Midbrain (tissue), 1 donor: ENCODE data around the gene GLRX3.
A peak's percentile ranks its signal among the peaks of the same experiment; 100 is the strongest.
"Not testable (repeated sequence)": the region's sequence is repeated elsewhere in the genome, so short reads cannot be mapped to it uniquely, and the experiment has no call there.

ENCODE experiments used
- DNase-seq: peaks from one replicate; lab custom pipeline; 2025; lab: John Stamatoyannopoulos, UW

GLRX3 gene

DNA sequence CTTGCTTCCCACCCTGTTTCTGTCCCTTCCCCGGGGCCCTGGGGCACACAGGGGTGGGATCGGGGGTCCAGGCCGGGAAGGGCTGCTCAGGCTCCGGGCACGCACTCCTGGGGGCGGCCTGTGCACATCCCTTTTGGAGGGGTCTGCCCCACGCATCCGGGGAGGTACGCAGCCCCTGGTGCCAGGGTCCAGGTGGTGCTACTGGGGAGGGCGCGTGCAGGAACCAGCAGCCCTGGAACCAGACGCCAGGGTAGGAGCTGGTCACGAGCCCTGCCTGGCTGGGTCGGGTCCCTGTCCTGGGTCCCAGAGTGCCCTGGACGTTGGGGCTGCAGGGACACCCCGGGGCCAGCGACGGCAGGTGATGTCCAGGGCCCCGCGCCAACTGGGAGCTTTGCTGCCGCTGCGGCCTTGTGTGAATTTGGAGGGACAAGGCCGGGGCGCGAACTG is 53.4 kb downstream of the GLRX3 start:
- no peak for DNase-seq

DNA sequence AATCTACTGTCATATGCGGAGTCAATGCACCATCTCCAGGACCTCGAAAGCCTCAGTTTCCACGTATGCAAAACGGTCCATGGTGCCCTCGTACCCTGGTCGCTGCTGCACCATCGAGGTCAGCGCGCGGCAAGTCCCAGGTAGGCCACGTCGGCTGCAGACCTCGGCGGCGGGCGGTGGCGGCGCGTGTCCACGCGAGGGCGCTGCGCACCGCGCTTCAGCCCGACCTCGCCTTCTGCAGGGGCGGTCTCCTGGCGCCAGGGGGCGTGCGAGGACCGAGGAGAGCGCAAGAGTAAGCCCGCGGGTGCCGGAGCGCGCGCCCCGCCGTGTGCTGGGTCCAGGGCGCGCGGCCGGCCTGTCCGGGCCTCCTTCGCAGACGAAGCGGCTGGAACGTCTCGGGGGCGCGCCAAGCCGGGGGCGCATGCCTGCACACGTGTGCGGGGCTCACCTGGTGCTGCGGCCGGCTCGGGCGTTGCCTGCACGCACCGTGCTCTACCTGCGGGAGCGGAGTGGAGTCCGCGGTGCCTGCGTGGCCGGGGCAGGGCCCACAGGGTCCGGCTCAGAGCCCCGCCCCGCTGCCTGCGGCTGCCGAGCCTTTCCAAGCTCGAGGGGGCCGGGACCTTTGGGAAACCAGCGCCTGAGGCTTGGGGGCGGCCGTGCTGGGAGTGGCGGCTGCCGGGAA is 54.0 kb downstream of the GLRX3 start:
- peak; percentile 88 for DNase-seq

DNA sequence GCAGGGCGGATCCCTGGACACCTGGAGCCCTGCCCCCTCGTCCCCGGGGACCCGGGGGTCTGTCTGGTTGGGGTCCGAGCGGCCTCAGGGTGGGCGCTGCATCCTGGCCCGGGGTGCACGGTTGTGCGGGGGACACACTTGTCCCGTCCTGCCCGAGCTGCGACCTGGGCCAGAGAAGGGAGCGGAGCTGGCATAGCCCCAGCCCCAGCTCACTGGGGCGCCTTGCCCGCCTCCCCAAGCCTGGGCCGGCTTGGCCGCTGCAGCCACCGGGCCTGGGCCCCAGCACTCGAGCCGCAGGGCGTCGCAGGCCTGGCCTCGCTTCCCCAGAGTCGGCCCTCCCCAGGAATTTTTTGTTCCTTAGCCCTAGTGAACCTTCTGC is 54.5 kb downstream of the GLRX3 start:
- DNase-seq = no peak

DNA sequence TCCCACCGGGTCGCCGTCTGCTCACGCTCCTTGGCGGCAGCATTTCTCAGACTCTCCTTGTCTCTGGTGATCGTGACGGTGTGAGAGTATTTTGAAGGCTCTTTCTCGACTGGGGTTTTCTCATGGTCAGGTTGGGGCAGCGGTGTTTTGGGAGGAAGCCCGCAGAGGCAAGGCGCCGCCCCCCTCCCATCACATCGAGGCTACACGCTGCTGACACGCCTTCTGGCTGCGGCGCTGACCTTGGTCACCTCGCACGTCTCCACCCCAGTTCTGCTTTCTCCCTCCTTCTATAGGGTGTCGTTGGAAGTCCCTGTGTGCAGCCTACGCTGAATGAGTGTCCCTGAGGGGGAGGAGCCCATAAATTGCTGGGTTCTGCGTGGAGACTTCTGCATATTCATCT is 55.2 kb downstream of the GLRX3 start:
- DNase-seq = no peak

DNA sequence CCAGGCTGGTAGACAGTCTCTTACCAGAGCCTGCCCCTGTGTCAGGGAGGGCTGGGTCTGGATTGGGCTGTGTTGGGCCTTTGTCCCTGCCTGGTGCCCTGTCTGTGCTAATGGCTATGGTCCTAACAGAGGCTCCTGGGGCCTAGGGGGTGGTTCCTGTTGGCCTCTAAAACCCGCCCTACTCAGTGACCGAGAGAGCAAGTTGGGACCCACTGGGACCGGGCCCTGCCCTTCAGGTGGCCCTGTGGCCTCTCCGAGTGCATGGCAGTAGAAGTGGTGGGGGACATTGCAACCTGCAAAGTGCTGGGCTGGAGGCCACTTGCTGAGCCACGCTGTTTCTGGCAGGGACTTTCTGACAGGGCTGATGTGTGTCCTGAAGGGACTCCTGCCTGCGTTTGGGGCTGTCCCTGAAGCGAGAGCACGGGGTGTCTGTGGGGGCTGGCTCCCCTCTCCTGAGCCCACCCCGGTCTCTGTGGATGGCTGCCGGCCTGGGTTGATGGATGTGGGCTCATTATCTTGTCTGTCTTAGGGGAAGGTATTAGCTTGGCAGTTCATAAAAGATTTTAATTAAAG is 56.2 kb downstream of the GLRX3 start:
- no peak for DNase-seq

DNA sequence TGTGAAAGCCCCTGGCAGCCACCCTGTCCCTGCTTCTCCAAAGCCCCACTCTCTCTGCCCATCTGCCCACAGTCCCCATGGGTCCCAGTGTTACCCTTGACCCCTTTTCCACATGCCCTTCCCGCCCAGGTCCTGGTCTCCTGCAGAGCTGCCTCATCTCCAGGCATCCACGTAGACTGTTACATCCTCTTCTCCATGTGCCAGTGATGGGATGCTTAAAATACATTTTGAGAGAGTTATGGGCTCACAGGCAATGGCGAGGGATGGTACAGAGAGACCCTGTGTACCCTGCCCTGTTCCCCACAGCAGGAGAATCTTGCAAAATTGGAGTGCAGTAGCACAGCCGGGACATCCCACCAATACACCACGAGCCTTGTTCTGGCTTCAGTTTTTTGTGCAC is 56.8 kb downstream of the GLRX3 start:
- no peak for DNase-seq

DNA sequence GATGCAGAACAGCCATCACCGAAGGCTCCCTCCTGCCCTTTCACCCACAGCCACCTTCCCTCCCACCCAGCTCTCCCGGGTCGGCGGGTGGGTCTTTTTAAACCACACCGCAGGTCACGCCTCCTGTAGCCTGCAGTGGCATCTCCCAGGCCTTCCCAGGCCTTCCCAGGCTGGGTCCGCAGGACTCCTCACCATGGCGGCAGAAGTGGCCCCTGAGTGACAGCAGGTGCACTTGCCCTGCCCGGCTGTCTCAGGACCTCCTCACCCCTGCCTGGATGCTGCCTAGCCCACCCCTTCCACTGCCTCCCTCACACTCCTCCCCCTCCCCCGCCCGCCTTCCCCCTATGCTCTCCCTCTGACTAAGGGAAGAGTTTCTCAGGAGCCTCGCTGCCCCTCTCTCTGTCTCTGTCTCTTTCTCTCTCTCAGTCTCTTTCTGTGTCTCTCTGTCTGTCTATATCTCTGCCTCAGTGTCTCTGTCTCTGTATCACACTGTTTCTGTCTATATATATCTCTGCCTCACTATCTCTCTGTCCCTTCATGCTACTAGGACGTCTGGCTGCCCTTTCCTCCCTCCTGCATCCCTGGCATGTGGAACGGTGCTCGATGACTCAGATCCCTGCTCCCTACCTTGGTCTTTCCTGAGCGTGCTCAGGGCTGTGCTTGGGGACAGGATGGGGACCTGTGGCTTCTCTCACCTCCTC is 57.5 kb downstream of the GLRX3 start:
- DNase-seq = no peak

DNA sequence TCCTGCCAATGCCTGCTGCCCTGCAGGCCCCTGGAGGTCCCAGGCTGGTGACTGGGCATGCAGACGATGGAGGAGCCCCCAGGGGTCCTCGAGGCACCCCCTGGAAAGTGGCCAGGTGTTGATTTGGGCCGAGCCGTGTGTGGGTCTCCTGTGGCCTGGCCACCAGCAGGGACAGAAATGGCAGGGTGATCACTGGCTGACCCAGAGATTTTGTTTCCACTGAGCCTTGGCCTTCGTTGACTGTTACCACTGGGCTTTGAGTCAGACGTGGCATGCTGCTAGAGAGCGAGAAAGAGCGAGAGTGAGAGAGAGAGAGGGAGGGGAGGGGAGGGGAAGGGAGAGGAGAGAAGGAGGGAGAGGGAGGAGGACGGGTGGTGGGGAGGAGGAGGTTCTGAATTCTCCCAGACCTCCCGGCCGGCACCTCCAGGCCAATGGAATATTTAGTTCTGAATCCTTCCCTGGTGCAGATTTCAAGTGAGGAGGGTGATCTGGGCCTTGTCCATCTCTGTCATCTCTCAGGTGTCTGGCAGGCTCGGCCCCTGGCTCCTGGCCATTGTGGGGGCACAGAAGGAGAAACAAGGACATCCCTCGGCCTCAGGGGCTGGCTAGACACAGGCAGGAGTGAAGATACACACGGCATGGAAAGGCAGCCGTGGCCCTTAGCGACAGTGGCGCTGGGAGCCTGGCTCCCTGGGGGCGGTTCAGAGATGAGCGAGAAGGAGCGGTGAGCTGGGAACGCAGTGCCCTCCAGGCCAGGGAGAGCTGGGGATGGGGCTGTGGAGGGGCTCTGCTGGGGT is 58.2 kb downstream of the GLRX3 start:
- no peak for DNase-seq

DNA sequence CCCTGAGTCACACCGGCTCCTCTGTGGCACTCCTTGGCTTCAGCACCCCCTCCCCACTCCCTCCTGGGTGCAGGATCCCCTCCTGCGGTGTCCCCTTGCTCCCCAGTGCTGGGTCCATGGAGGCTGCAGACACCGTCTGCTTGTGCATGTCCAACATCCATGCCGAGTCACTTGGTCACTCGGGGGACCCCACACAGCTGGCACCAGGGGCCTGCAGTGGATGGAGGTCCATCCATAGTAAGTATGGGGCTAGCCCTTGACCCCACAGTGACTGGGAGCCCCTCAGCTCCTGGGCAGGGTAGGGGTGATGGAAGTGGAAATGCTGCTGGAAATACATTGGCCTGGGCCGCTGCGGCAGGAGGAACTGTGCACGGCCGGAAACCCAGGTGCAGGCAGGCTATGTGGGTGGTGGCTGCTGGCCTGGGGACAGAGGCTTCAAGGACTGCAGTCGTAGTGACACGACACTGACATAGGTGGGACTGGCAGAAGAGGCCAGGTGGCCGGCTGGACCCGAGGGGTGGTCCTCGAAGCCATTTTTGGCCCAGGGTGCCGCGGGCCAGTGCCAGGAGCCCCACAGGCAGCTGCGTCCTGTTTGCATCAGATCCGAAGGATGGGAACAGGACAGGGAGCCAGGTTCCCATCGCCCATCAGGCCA is 58.9 kb downstream of the GLRX3 start:
- no peak for DNase-seq

DNA sequence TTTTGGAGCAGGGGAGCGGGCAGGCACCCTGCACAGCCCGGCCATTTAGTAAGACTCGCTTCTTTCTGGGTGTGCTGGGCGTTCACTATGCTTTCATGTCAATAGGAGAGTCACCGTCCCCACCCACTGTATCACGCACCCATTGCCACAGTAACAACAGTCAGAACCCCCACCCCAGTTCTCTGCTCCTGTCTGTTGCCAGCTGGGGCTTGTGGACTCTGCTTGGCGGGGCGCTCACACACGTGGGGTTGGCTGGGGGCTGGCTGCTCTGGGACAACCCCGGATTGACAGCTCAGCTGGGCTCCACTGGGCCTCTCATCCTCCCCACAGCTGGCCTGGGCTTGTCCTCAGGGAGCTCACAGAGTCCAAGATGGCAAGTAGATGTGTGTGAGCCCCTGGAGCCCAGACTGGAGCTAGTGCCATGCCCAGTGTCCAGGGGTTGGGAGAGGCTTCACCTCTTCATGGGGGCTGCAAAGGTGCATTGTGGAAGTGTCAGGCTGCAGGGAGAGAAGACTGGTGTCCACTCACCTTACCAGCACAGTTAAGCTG is 59.6 kb downstream of the GLRX3 start:
- DNase-seq = no peak

DNA sequence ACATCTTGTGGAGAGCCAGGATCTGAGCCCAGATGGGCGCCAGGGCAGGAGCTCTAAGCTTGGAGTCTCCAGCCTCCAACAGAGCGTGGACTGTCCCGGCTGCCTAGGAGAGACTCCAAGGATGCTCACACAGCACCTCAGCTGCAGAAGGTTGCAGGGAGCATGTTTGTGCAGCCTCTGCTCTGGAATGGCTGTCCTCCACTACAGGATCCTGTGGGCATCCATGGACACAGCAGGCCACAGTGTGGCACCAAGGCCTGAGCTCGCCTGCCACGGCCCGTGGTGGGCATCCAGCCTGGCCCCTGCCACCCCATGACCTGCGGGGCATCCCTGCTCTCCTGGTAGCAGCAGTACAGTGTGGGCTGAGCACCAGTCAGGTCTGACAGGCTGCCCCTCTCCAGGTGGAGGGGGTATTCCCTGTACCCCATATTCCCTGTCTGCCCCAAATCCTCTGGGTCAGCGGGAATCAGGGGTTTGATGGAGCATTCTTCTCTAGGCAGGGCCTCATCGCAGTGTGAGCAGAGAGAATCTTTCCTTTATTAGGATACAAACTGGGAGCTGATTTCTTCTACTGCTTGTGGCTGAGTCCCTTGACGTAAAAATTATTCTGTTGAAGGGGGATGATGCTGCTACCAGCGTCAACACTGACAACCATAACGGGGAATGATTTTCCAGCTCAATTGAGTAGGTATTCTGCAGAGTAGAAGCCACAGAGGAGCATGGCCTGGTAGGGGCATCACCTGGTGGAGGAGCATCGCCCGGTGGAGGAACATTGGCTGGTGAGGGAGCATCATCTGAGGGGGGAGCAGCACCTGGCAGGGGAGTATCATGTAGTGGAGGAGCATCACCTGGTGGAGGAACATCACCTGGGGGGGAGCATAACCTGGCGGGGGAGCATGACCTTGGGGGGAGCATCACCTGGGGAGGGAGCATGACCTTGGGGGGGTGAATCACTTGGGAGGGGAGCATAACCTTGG is 60.6 kb downstream of the GLRX3 start:
- DNase-seq = no peak

DNA sequence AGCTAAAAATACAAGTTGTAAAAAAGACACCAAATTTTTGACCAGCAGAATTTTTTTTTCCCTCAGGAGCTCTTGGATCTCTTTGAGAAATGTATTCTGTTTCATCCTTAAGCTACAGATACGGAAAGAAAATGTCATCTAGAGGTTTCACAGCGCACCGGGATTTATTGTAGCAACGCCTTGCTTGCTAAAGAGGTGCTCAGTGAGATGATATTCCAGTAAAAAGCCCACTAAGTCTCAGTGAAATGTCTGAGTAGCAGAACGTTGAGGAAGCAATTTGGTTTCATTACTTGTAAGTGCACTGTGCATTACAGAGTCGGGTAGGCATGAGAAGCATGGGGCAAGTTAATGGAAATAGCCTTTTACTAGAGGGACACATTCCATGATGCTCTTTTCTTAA is 62.5 kb downstream of the GLRX3 start:
- no peak for DNase-seq

DNA sequence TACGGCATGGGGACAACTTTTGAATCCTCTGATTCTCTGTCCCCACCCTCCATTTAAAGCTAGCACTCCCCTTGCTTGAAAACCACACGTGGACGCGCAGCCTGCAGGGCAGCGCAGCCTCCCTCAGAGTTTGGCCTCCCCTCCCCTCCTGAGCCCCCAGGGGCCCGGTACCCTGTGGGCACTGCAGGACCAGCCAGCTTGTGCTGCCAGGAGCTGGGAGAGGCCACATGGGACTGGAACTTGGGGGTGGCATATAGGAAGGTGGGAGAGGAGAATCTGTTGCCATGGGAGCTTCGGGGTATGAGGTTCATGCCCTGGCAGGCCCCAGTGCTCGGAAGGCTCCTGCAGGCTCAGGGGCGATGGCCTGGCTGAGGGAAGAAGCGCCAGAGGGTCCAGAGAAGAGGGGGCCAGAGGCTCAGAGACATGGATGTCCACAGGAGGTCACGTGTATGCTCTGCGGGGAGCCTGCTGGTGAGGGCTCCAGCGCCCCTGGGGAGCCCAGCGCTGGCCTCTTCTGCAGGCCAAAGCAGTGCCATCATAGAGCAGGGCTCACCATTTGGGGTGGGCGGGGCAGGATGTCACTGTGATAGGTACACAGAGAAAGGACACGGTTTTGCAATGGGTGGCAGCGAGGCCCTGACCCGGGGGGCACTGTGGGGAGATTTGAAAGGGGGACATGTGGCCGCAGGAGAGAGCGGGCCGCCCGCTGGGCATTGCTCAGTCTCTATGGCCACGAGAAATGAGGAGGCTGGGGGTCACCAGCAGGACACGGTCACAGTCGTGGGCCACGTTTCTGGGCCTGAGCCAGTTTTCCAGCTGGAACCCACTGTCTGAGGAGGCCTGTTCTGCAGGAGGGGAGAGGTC is 64.2 kb downstream of the GLRX3 start:
- DNase-seq = no peak

DNA sequence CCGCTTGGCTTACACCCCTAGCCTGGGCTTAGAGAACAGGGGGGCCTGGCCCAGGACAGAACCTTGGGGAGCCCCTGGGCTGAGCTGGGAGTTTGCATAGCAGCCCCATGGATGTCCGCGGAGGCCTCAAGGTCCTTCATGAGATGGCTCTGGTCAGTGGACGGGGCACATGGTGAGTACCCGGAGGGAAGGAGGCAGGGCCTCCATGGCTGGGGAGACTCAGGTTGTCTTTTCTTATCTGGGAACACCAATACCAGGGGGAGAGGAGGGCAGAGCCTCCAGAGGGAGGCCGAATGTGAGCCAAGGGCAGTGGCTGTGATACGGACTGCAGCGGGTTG is 64.8 kb downstream of the GLRX3 start:
- DNase-seq = no peak

DNA sequence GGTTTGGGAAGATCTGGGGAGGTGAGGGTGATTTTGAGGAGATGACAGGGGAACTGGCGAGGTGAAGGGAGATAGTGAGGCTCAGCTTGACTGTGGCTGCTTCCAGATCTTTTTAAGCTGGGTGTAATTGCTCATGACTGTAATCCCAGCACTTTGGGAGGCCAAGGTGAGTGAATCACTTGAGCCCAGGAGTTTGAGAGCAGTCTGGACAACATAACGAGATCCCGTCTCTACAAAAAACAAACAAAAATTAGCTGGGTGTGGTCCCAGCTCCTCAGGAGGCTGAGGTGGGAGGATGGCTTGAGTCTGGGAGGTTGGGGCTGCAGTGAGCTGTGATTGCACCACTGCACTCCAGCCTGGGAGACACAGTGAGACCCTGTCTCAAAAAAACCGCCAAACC is 66.0 kb downstream of the GLRX3 start:
- DNase-seq = not testable (repeated sequence)

DNA sequence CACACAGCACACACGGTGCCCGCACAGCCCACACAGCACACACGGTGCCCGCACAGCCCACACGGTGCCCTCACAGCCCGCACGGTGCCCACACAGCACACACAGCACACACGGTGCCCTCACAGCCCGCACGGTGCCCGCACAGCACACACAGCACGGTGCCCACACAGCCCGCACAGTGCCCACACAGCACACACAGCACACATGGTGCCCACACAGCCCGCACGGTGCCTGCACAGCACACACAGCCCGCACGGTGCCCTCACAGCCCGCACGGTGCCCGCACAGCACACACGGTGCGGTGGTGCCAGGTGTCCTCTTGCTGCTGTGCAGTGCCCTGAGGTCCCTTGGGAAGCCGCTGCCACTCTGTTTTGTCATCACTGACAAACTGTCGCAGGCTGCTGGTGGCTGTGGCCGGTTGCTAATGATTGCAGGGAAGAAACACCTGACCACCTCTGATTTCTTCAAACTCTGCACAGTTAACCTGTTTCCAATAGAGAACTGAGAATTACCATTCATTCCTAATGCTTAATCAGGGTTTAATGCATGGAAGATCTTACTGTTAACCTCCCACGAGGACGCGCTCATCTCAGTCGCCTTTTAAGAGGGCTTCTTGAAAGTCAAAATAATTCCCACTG is 66.9 kb downstream of the GLRX3 start:
- no peak for DNase-seq

DNA sequence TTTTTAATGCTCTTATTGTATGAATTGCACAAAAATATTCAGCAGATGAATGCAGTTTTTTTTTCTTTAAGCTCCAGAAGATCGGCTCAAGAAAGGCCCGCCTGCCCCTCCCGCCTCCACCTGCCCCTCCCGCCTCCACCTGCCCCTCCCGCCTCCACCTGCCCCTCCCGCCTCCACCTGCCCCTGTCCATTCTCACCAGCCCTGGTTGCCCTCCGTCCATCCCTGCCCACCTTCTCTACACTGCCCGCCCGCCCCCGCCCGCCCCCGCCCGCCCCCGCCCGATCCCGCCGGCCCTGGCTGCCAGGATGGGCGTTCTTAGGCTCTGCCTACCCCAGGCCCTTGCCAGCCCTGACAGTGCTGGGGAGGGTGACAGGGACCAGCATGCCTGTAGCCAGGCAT is 67.4 kb downstream of the GLRX3 start:
- no peak for DNase-seq

DNA sequence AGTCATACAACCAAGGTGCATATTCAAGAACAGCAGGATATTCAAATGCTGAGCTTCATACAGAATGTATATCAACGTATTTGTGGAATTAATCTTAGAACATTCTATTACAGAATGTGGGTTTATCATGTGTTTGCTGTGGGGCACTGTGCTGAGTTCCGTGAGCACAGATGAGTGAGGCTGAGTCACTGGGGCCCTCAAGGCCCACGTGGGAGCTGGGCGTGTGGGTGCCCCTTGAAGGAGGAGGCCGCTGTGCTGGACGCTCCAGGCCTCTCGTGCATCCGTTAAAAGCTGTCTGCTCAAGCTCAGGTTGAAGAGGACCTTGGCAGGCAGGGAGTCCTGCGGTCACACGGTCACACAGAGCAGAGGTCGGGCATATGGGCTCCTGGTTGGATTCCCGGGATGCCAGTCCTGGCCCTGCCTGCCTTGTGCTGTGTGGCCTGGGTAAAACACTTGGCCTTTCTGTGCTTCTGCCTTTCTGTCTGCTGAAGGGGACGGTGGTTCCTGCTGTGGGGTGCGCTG is 70.1 kb downstream of the GLRX3 start:
- DNase-seq = no peak

DNA sequence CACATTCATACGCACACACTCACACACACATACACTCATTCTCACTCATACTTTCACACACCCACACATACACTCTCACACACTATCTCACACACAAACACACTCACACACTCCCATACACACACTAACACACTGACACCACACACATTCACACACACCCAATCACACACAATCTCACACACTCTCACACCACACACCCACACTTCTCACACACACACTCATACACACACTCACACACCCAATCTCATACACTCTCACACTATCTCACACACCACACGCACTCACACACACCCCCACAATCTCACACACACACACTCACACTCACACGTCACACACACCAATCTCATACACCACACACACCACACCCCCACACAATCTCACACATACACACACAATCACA is 71.0 kb downstream of the GLRX3 start:
- no peak for DNase-seq
